ENCODE results near the gene DTL. TPM values are rescaled to one million over a fixed set of nuclear protein-coding genes. Genes with fewer than 3 reads are reported as not detected.

Gene DTL
- total RNA-seq, 1 experiment from 2014 or later = 108 TPM

GRCh38 chr1:212142883-212143530, 107.5 kb downstream of the DTL start:
- no peak overlapping the region for H3K4me3 ChIP-seq (ENCODE audit: insufficient read depth, low read depth, low read length)
- no peaks in the 10 kb centered on the region for H3K36me3 ChIP-seq (replicated peaks; ENCODE audit: control insufficient read depth, insufficient read depth, low read length)
- no peaks in the 10 kb centered on the region for H3K27me3 ChIP-seq (ENCODE audit: control insufficient read depth, insufficient read depth, low read length)
- no peak for DNase-seq

GRCh38 chr1:212147581-212148033, 112.1 kb downstream of the DTL start:
- DNase-seq = no peak
- H3K27me3 ChIP-seq (ENCODE audit: control insufficient read depth, insufficient read depth, low read length) = no peaks in the 10 kb centered on the region
- H3K36me3 ChIP-seq (replicated peaks; ENCODE audit: control insufficient read depth, insufficient read depth, low read length) = no peaks in the 10 kb centered on the region
- no peak overlapping the region for H3K4me3 ChIP-seq (ENCODE audit: insufficient read depth, low read depth, low read length)

GRCh38 chr1:212149566-212149965, 114.0 kb downstream of the DTL start:
- Histone ChIP-seq H3K4me3 (ENCODE audit: insufficient read depth, low read depth, low read length) (no peak overlapping the region), H3K27me3 (ENCODE audit: control insufficient read depth, insufficient read depth, low read length) (no peaks in the 10 kb centered on the region)
- DNase-seq = no peak

GRCh38 chr1:212152308-212152693, 116.8 kb downstream of the DTL start:
- DNase-seq = no peak
- no peaks in the 10 kb centered on the region for H3K36me3 ChIP-seq (replicated peaks; ENCODE audit: control insufficient read depth, insufficient read depth, low read length)
- no peak overlapping the region for H3K4me3 ChIP-seq (ENCODE audit: insufficient read depth, low read depth, low read length)
- no peaks in the 10 kb centered on the region for H3K27me3 ChIP-seq (ENCODE audit: control insufficient read depth, insufficient read depth, low read length)

More at GRCh38 chr1:212149566-212149965, 114.0 kb downstream of the DTL start:
- no peaks in the 10 kb centered on the region for H3K36me3 ChIP-seq (replicated peaks; ENCODE audit: control insufficient read depth, insufficient read depth, low read length)

- no peak for DNase-seq
- Histone ChIP-seq H3K4me3 (ENCODE audit: insufficient read depth, low read depth, low read length) (no peak overlapping the region), H3K27me3 (ENCODE audit: control insufficient read depth, insufficient read depth, low read length) (no peaks in the 10 kb centered on the region)
These were observed 117.3 kb downstream of the DTL start for GRCh38 chr1:212152869-212153268.

GRCh38 chr1:212153635-212154034, 118.1 kb downstream of the DTL start:
- H3K36me3 ChIP-seq (replicated peaks; ENCODE audit: control insufficient read depth, insufficient read depth, low read length) = no peaks in the 10 kb centered on the region
- H3K27me3 ChIP-seq (ENCODE audit: control insufficient read depth, insufficient read depth, low read length) = no peaks in the 10 kb centered on the region
- H3K4me3 ChIP-seq (ENCODE audit: insufficient read depth, low read depth, low read length) = no peak overlapping the region
- no peak for DNase-seq

More at GRCh38 chr1:212152869-212153268, 117.3 kb downstream of the DTL start:
- H3K36me3 ChIP-seq (replicated peaks; ENCODE audit: control insufficient read depth, insufficient read depth, low read length) = no peaks in the 10 kb centered on the region

Other genes starting within 250 kb of the DTL start
- gene LPGAT1, start 205.0 kb upstream of the DTL start, total RNA-seq (2014; rRNA removed; shearing (Covaris generic)) = 10.5 and 20.2 TPM in 2 replicates
- gene INTS7, start 191 bp upstream of the DTL start, total RNA-seq (2014; rRNA removed; shearing (Covaris generic)) = 19.5 and 21.5 TPM in 2 replicates
- 65.3 and 72.5 TPM in 2 replicates for gene PPP2R5A, start 249.7 kb downstream of the DTL start, total RNA-seq (2014; rRNA removed; shearing (Covaris generic))